NB4 (cell line): ENCODE data around the gene GLB1L3.

ENCODE experiments used
- MYC ChIP-seq: IDR thresholded peaks from 2 replicates; pipeline ENCODE4 v1.6.1; 2011; ENCODE audit warnings: low read depth, low read length
- POLR2A ChIP-seq: IDR thresholded peaks from 2 replicates; pipeline ENCODE4 v1.6.1; 2011; ENCODE audit warnings: mild to moderate bottlenecking; ENCODE audit not compliant: insufficient read length; ENCODE audit errors: extremely low read depth
- TF ChIP-seq, protein P1 (sequence below): IDR thresholded peaks from one replicate; pipeline ENCODE4 v1.5.1; 2012; ENCODE audit warnings: low read depth, low read length
- TF ChIP-seq, protein P2 (sequence below): IDR thresholded peaks from 2 replicates; pipeline ENCODE4 v1.6.1; 2011; ENCODE audit warnings: low read depth, low read length

DNA sequence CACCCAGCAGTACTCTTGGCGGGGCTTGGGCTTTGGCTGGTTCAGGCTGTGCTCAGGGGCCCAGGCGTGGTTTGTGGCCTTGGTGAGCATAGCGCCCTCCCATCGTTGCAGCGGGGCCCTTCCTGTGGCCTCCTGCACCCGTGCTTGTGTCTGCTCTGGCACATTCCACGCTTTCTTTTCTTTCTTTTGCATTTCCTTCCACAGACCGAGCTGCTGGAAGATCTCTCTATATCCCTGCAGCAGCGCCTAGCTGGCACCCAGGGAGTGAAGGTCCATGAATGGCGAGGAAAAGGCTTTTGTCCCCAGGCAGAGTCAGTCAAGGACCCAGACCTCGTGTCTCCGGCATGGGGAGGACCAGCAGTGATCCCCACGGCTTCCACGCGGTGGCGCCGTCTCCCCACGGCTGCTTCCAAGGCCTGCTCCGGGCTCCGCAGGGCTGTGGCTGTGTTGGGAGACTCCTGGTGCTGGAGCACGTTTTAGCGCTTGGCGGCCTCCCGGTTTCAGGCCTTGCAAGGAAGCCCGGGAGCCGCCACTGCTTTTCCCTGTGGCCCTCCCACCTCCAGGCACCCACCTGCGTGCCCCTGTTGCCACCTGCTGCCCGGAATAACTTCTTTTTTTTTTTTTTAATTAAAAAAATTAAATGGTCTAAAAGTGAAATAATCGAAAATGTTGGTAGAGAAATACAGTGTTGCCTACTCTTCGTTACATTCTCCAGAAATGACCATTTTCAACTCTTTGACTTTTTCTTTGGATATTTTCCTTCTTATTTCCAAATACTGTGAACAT, 84.1 kb downstream of the GLB1L3 start:
- TF ChIP-seq POLR2A (no peak), MYC (peak; percentile 88)
- TF ChIP-seq, protein P1, sequence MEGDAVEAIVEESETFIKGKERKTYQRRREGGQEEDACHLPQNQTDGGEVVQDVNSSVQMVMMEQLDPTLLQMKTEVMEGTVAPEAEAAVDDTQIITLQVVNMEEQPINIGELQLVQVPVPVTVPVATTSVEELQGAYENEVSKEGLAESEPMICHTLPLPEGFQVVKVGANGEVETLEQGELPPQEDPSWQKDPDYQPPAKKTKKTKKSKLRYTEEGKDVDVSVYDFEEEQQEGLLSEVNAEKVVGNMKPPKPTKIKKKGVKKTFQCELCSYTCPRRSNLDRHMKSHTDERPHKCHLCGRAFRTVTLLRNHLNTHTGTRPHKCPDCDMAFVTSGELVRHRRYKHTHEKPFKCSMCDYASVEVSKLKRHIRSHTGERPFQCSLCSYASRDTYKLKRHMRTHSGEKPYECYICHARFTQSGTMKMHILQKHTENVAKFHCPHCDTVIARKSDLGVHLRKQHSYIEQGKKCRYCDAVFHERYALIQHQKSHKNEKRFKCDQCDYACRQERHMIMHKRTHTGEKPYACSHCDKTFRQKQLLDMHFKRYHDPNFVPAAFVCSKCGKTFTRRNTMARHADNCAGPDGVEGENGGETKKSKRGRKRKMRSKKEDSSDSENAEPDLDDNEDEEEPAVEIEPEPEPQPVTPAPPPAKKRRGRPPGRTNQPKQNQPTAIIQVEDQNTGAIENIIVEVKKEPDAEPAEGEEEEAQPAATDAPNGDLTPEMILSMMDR: peak; percentile 95
- TF ChIP-seq, protein P2, sequence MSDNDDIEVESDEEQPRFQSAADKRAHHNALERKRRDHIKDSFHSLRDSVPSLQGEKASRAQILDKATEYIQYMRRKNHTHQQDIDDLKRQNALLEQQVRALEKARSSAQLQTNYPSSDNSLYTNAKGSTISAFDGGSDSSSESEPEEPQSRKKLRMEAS: peak; percentile 90
